Spleen (tissue), 7 donors: ENCODE data around the gene PTPRK.

Experiments
- POLR2AphosphoS5 ChIP-seq, 3 donors: sonication (generic); formaldehyde crosslinking; IDR thresholded peaks; one replicate each; pipeline ENCODE4 v1.5.1; 2017; ENCODE audit warnings: antibody characterized with exemption in 3 of 3
- TF ChIP-seq, protein P1 (sequence below), 11 experiments: fragments of 200-600 bp in 7 of 11; fragments of 450-650 bp in 4 of 11; sonication (generic) in 4 of 11; IDR thresholded peaks in 8 of 11; conservative IDR thresholded peaks in 3 of 11; 1 replicate in 7 of 11; 2 replicates in 4 of 11; pipeline versions ENCODE4 v1.4.0 to v1.8.0; 2016 to 2021; ENCODE audit warnings: antibody characterized with exemption in 11 of 11, inconsistent platforms in 4 of 11, mild to moderate bottlenecking in 1 of 11
- donor health status: DM: no; HTN: no; CAD: no; lungs with moderate emphysema.
- donor health status: DM: no; HTN: no; CAD: no.
- donor health status: DM: no; HTN: no; CAD: no.

DNA sequence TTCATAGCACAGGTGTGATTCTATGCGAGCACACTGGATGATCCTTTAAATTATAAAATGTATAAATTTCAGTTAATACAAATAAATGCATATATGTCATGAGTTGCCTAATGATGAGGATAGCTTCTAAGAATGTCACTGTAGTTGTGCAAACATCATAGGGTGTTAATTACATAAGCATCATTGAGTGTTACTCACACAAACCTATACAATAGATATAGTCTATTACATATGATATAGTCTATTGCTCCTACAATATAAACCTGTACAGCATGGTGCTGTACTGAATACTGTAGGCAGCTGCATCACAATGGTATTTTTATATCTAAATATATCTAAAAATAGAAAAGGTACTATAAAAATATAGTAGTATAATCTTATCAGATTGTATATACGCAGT is 159.0 kb downstream of the PTPRK start:
- TF ChIP-seq, protein P1, sequence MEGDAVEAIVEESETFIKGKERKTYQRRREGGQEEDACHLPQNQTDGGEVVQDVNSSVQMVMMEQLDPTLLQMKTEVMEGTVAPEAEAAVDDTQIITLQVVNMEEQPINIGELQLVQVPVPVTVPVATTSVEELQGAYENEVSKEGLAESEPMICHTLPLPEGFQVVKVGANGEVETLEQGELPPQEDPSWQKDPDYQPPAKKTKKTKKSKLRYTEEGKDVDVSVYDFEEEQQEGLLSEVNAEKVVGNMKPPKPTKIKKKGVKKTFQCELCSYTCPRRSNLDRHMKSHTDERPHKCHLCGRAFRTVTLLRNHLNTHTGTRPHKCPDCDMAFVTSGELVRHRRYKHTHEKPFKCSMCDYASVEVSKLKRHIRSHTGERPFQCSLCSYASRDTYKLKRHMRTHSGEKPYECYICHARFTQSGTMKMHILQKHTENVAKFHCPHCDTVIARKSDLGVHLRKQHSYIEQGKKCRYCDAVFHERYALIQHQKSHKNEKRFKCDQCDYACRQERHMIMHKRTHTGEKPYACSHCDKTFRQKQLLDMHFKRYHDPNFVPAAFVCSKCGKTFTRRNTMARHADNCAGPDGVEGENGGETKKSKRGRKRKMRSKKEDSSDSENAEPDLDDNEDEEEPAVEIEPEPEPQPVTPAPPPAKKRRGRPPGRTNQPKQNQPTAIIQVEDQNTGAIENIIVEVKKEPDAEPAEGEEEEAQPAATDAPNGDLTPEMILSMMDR (IDR thresholded peaks at IDR 0.05 in 8 of 11, conservative IDR thresholded peaks at IDR 0.05 in 3 of 11) = no peak
- TF ChIP-seq POLR2AphosphoS5 (IDR thresholded peaks at IDR 0.05) = no peak
